Measurements from ENCODE around the gene PPP1R37. TPM values are rescaled to one million over a fixed set of nuclear protein-coding genes. Genes with fewer than 3 reads are reported as not detected.
A peak's percentile ranks its signal among the peaks of the same experiment; 100 is the strongest.

The PPP1R37 gene
- total and polyA plus RNA-seq, 2 of the 8 experiments (the other 6 are each of a cell fraction or from before 2014, with no cell fraction given) = 14.6 to 25.7 TPM

DNA sequence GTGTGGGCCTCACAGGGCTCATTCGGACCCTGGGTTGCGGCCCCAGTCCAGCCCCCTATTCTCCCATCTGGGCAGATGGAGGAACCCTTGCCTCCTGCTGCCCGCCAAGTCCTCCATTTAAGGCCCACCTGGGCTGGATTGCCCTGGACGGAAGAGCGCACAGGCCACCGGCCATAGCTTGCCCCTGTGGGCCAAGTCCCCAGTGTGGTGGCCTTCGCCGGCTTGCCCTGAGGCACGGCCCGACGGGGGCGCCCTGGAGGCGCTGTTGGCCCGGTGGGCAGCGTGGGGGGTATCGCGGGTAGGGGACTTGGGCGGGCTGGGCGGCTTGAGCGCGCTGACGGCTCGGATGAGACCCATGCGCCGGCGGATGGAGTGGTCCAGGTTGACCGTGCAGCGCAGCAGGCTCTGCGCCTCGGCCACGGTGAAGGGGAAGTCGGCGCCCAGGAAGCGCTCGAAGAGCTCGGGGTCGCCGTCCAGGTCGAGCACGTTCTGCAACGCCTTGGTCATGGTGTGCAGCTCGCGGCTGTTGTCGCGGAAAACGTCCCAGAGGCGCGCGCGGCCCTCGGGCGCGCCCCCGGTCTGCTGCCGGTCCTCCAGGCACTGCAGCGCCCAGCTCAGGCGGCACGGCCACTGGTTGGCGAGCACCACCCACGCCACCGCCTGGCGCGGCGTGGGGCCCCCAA is 59.0 kb downstream of the PPP1R37 start:
- peaks cover 16 to 45% (median 37%) of the 10 kb centered on the region in 4 experiments for H3K27me3 ChIP-seq (replicated peaks in 1 of 4; ENCODE audit: control insufficient read depth in 3 of 4, extremely low read depth in 1 of 4, insufficient read depth in 3 of 4, low read length in 3 of 4)
- 55% methylated on average over 50 of the region's 64 CpGs; no CpG with 5 or more reads in 1 of the 2 experiments for WGBS, 2 experiments (ENCODE audit: extremely low coverage in 1 of 2, insufficient coverage in 1 of 2, insufficient read length in 1 of 2, insufficient replicate concordance in 2 of 2, low coverage in 1 of 2, low lambda C conversion rate in 2 of 2, missing lambda C conversion rate in 1 of 2)
- TF ChIP-seq RAD21 (IDR thresholded peaks at IDR 0.05 in 1 of 2, conservative IDR thresholded peaks at IDR 0.05 in 1 of 2; ENCODE audit: low read depth in 2 of 2, low read length in 2 of 2) (peak in 1 of 2 experiments; percentile 17; a peak in 1 of 4 replicates), SP2 (IDR thresholded peaks at IDR 0.05; ENCODE audit: low read length) (no peak), KDM4A (IDR thresholded peaks at IDR 0.05; ENCODE audit: low read depth, low read length, severe bottlenecking) (no peak), CTCF (IDR thresholded peaks at IDR 0.05; ENCODE audit: control extremely low read depth in 1 of 3, insufficient read depth in 1 of 3, low read depth in 1 of 3, low read length in 3 of 3) (peak; percentile 29 to 51 (median 31)), EZH2 (IDR thresholded peaks at IDR 0.05; ENCODE audit: low read depth, low read length, severe bottlenecking) (no peak), EP300 (IDR thresholded peaks at IDR 0.05; ENCODE audit: borderline replicate concordance in 1 of 2, low read depth in 2 of 2, low read length in 2 of 2) (no peak), SIX5 (IDR thresholded peaks at IDR 0.05; ENCODE audit: low read depth, low read length) (no peak)

More for the DNA sequence above, 59.0 kb downstream of the PPP1R37 start:
- Histone ChIP-seq H4K5ac (ENCODE audit: insufficient read length, low read depth, low read length) (no peak overlapping the region), H2BK120ac (replicated peaks; ENCODE audit: low read depth, low read length) (no peak overlapping the region), H3K4me1 (replicated peaks in 1 of 4; ENCODE audit: control insufficient read depth in 3 of 4, insufficient read depth in 4 of 4, low read length in 3 of 4) (peaks cover 0 to 13% (median 3%) of the 10 kb centered on the region in 4 experiments; a peak in 6 of 7 replicates), H2BK12ac (ENCODE audit: low read depth, low read length) (no peak overlapping the region), H2BK20ac (ENCODE audit: low read length) (no peak overlapping the region), H2AFZ (ENCODE audit: low read length) (no peak overlapping the region), H3K79me2 (ENCODE audit: control insufficient read depth in 1 of 2, insufficient read depth in 2 of 2, low read length in 2 of 2) (no peaks in the 10 kb centered on the region), H3K23me2 (ENCODE audit: low read depth, low read length) (peaks cover 9% of the 10 kb centered on the region; the same call in 1 of the 2 replicates), H3K14ac (ENCODE audit: insufficient read length) (no peak overlapping the region), H3K18ac (ENCODE audit: extremely low read depth, low read length) (no peak overlapping the region), H2AK5ac (ENCODE audit: low read depth, low read length) (no peak overlapping the region), H3K4me3 (ENCODE audit: extremely low read depth in 1 of 4, insufficient read depth in 2 of 4, low read depth in 3 of 4, low read length in 4 of 4) (peak overlapping the region in 2 of 4 experiments; percentile 7 to 49; a peak in 2 of 8 replicates), H3K36me3 (ENCODE audit: control insufficient read depth in 2 of 4, insufficient read depth in 4 of 4, low read length in 3 of 4) (0 out of 8 replicates have a peak, but pooled peaks cover 0 to 2% (median 0%) of the 10 kb centered on the region in 4 experiments), H3K23ac (ENCODE audit: insufficient read length) (no peak overlapping the region), H4K91ac (replicated peaks; ENCODE audit: insufficient read length, low read length) (no peak overlapping the region), H4K8ac (ENCODE audit: extremely low read depth, insufficient read depth, low read length) (peak overlapping the region; percentile 28; the same call in 1 of the 2 replicates), H3K9me3 (ENCODE audit: insufficient read depth in 2 of 2, low read depth in 1 of 2, low read length in 1 of 2) (peaks cover 0 to 8% of the 10 kb centered on the region in 2 experiments; a peak in 1 of 4 replicates), H3K4ac (replicated peaks; ENCODE audit: insufficient read length, low read depth, low read length) (no peak overlapping the region), H3K56ac (replicated peaks; ENCODE audit: insufficient read length, low read depth, low read length) (no peak overlapping the region), H3K9ac (replicated peaks in 1 of 4; ENCODE audit: extremely low read depth in 1 of 4, low read depth in 3 of 4, low read length in 3 of 4) (no peak overlapping the region), H3K27ac (ENCODE audit: low read depth, low read length) (no peak overlapping the region), H3K79me1 (ENCODE audit: low read depth, low read length) (no peaks in the 10 kb centered on the region; the same call in 1 of the 2 replicates), H2BK15ac (ENCODE audit: low read length) (no peak overlapping the region), H4K20me1 (replicated peaks in 1 of 2; ENCODE audit: control insufficient read depth in 1 of 2, insufficient read depth in 2 of 2, low read length in 2 of 2) (peaks cover 0 to 20% of the 10 kb centered on the region in 2 experiments), H2BK5ac (ENCODE audit: low read depth, low read length) (no peak overlapping the region), H3K4me2 (ENCODE audit: insufficient read depth in 1 of 2, low read depth in 2 of 2, low read length in 2 of 2) (peak overlapping the region; percentile 53 to 77)
- DNase-seq (ENCODE audit: low read depth in 1 of 2, low spot score in 2 of 2) (no peak), FAIRE-seq (no peak)
- ChIA-PET CTCF (ENCODE audit: partially characterized antibody) (interaction anchor here (0.6 to 5.5 kb wide), 17 partner anchors 8 to 333 kb away, joined by 3 to 32 read pairs (median 4); partner anchors contain the start of genes NKPD1 and PPP1R37), POLR2A (ENCODE audit: partially characterized antibody) (interaction anchor here (0.6 to 3.5 kb wide), 12 partner anchors 10 to 194 kb away, joined by 3 to 19 read pairs (median 4); partner anchors contain the start of genes NKPD1 and PPP1R37)
